Femur (tissue), 1 donor: ENCODE measurements around the gene AMACR.
"Not testable (repeated sequence)": the region's sequence is repeated elsewhere in the genome, so short reads cannot be mapped to it uniquely, and the experiment has no call there.

ENCODE experiments used
- DNase-seq: peaks from one replicate; pipeline ENCODE4 v3.0.0-alpha.2; 2017

Gene AMACR

DNA sequence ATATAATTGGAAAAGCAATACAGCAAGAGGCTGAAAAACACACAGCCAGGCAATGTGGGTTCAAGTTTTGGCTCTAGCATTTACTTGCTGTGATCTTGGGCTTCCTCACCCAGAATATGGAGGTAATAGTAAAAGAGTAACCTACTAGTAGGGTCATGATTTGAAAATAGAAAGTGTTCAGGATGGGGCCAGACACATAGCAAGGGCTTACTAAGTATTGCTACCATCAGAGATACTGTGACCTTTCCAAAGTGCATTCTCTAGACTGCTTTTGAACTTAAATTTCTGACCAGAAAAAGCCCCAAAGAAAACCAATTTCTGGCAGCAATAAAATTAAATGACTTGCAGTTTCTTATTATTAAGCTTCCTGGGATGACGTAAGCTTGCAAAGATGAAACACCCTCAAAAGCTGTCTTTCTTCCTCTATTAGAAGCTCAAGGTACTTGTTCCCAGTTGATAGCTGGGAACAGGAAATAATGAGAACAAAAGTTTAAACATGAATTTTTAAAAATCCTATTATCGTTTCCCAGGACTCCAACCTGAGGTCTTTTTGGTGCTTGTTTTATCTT is 43.6 kb downstream of the AMACR start:
- DNase-seq, result no peak

DNA sequence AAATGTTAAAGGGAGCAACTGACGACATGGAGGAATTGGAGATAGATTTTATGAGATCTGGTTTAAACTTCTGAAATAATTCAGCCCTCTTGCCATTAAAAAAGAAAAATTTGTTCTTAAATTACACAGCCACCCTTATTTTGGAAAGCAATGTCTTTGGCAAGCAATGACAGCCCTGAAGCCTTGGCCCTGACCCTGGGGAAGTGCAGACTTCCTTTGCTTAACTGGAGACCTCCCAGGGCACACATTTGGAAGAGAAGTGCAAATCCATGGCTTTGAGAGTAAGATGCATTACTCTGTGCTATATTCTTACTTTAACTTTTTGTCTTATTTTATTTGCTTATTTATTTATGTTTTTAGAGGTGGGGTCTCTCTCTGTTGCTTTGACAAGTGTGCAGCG is 49.7 kb downstream of the AMACR start:
- no peak for DNase-seq

DNA sequence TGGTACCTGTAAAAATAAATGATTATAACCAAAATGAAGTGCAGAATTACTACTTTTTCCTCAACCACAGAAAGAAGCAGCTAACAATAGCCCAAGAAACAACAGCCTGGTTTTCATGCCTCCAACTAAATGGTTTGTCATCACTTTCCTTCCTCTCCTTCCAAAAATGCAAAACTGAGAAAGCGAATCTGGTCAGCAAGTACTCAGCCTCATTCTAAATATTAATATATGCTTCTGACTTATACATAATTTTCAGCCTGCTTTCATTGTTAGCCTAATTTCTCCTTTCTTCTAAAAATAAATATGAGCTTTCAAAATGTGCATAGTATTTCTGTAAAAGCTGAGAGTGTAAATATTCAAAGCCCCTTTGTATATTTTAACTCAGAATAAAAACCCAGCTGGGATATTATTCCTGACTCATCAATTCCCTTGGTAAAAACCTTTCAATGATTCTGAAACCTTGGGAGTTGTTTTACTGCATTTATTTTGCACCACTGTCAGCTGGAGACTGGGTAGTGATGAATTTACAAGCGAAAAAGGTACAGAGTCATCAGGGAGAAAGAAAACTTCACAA is 50.2 kb downstream of the AMACR start:
- DNase-seq, result no peak

DNA sequence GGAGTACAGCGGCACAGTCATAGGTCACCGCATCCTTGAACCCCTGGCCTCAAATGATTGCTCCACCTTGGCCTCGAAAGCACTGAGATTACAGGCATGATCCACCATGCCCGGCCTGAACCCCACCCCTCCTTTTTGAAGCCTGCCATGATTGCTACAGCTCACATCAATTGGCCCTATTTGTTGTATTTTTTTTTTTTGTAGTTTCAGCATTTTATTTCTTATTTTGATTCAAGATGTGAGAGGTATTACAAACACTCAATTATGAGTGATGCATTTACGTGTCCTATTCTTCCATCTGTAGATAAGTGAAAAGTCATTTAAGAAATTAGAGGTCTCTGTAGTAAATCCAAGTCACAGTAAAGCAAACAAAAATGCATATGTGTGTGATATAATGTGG is 55.7 kb downstream of the AMACR start:
- DNase-seq, result not testable (repeated sequence)

DNA sequence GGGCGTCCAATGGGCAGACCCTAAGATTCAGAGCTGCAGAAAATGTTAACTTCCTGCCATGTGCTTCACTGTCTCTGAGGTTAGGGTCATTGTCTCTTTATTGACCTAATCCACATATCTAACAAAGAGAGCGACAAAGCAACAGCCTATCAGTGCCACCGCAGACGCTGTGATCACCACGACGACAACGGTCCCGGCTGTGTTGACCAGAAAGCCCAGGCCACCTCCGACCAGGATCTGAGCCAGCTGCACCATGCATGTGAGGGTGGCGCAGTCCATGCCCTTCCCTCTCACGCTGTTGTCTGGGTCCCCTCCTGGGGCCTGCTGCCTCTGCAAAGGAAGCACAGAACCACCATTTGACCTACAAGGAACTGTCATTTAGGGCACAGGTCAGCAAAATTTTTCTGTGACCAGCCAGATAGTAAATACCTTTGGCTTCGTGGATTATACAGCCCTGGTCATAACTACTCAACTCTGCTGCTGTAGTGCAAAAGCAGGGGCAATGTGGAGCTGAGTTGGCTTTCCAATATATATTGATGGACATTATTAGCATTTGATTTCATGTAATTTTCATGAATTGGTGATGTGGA is 63.2 kb downstream of the AMACR start:
- no peak for DNase-seq

DNA sequence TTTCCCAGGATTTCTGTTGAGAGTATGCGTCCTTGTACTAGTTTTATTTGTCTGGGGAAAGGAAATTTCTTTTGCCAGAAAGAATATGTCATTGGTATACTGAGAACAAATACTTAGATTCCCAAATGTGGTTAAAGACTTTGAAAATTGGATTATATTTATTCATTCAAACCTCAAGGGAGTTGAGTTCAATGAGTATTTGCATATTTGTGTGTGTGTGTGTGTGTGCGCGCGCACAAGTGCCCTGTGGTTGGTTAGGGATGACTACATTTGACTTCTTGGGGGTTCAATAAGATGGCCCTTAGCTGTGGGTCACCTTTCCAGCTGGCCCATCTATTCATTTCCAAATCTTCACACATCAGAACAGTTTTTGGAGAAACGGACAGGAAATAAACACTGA is 66.8 kb downstream of the AMACR start:
- DNase-seq, result no peak

DNA sequence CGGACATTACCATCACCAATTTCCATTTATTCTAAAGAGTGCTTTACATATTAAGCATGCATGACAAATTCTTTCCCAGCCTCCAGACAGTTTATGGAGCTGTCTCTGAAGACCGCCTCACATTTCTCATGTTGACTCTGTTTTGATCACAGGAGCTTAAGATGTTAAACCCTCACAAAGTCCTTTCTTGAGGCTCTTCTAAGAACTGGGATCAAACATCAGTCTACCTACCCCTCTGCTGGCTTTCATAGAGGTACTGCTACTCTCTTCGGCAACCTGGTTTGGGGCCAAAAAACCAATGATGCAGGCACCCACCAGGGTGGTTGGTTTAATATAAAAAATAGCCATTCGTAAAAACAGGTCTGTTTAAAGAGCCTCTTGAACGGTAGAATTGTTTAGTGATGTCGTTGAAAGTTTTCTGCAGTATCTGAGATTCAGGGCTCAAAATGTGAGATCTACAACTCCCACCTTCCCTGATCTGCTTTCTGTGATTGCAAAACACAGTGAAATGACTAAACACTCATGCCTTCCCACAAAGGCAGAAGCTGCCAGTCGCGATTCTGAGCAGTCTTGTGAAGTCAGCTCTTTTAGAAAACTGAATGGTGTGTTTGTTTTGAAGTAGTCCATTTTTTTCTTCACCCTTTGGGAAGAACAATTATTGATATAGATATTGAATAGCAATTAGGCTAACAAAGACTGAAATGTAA is 68.1 kb downstream of the AMACR start:
- no peak for DNase-seq

DNA sequence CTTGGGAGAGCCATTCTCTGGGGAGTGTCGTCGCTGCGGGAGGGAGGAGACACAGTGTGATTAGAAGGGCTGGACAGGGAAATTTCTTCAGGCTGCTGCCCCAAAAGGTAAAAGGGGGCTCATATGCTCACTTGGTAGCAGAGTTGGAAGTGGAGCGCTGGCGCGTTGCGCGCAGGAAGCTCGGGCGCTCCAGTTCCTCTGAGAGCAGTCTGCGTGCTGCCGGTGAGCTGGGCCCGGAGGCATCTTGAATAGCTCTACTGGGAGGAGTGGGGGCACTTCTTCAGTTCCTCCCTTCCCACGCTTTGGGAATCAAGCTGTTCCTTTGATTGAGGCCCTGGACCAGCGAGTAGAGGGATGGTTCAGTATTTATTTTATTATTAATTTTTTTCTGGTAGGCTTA is 69.0 kb downstream of the AMACR start:
- no peak for DNase-seq

DNA sequence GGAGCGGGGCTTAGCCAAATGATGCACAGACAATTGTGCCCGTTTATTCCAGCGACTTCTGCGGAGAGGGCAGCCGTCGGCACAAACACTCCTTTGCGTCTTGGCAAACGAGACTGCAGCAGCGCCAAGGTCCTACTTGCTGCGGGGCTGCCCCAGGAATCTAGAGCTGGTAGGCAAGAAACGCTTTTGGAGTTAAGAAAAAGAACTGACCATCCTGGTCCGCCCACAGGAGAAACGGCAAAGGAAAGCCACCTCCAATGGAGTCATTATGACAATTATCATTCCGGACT is 69.4 kb downstream of the AMACR start:
- no peak for DNase-seq

DNA sequence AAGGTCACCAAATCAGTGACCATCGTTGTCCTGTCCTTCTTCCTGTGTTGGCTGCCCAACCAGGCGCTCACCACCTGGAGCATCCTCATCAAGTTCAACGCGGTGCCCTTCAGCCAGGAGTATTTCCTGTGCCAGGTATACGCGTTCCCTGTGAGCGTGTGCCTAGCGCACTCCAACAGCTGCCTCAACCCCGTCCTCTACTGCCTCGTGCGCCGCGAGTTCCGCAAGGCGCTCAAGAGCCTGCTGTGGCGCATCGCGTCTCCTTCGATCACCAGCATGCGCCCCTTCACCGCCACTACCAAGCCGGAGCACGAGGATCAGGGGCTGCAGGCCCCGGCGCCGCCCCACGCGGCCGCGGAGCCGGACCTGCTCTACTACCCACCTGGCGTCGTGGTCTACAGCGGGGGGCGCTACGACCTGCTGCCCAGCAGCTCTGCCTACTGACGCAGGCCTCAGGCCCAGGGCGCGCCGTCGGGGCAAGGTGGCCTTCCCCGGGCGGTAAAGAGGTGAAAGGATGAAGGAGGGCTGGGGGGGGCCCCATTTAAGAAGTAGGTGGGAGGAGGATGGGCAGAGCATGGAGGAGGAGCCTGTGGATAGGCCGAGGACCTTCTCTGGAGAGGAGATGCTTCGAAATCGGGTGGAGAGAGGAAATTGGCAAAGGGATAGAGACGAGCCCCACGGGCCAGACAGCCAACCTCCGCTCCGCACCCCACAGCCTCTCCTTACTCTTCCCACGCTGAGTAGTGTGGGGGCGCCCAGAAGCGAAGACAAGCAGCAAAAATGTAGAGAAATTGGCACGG is 69.9 kb downstream of the AMACR start:
- DNase-seq, result no peak

DNA sequence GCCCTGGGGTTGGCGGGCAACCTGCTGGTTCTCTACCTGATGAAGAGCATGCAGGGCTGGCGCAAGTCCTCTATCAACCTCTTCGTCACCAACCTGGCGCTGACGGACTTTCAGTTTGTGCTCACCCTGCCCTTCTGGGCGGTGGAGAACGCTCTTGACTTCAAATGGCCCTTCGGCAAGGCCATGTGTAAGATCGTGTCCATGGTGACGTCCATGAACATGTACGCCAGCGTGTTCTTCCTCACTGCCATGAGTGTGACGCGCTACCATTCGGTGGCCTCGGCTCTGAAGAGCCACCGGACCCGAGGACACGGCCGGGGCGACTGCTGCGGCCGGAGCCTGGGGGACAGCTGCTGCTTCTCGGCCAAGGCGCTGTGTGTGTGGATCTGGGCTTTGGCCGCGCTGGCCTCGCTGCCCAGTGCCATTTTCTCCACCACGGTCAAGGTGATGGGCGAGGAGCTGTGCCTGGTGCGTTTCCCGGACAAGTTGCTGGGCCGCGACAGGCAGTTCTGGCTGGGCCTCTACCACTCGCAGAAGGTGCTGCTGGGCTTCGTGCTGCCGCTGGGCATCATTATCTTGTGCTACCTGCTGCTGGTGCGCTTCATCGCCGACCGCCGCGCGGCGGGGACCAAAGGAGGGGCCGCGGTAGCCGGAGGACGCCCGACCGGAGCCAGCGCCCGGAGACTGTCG is 70.7 kb downstream of the AMACR start:
- no peak for DNase-seq

DNA sequence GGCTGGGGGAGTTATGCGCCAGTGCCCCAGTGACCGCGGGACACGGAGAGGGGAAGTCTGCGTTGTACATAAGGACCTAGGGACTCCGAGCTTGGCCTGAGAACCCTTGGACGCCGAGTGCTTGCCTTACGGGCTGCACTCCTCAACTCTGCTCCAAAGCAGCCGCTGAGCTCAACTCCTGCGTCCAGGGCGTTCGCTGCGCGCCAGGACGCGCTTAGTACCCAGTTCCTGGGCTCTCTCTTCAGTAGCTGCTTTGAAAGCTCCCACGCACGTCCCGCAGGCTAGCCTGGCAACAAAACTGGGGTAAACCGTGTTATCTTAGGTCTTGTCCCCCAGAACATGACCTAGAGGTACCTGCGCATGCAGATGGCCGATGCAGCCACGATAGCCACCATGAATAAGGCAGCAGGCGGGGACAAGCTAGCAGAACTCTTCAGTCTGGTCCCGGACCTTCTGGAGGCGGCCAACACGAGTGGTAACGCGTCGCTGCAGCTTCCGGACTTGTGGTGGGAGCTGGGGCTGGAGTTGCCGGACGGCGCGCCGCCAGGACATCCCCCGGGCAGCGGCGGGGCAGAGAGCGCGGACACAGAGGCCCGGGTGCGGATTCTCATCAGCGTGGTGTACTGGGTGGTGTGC is 71.4 kb downstream of the AMACR start, which contains the start of gene RXFP3:
RXFP3 (plus strand) TSS at position 6 of the 636 bp plus-strand sequence; CDS start at position 361, 355 bp downstream.
- no peak for DNase-seq
